Measurements from ENCODE around the gene GNB1L. TPM values are rescaled to one million over a fixed set of nuclear protein-coding genes. Genes with fewer than 3 reads are reported as not detected.

The GNB1L gene
- total RNA-seq, 1 experiment from 2014 or later = 18.0 TPM

GRCh38 chr22:19843107-19843856, 11.4 kb downstream of the GNB1L start (continued):
- TF ChIP-seq E2F4 (CRISPR knock-in tag; IDR thresholded peaks at IDR 0.05; ENCODE audit: borderline replicate concordance, low read depth) (no peak), USF1 (CRISPR knock-in tag; IDR thresholded peaks at IDR 0.05) (no peak), NR1H2 (CRISPR knock-in tag; IDR thresholded peaks at IDR 0.05) (no peak), ZNF263 (CRISPR knock-in tag; IDR thresholded peaks at IDR 0.05; ENCODE audit: low read depth) (no peak), ZNF425 (CRISPR knock-in tag; conservative IDR thresholded peaks at IDR 0.05) (no peak), TCF7 (CRISPR knock-in tag; IDR thresholded peaks at IDR 0.05; ENCODE audit: low read depth) (no peak), FOXK1 (CRISPR knock-in tag; IDR thresholded peaks at IDR 0.05) (no peak), RELA (CRISPR knock-in tag; IDR thresholded peaks at IDR 0.05; ENCODE audit: borderline replicate concordance) (no peak), IRF1 (CRISPR knock-in tag; IDR thresholded peaks at IDR 0.05) (no peak), TP53 (CRISPR knock-in tag; IDR thresholded peaks at IDR 0.05) (no peak)
- TF ChIP-seq, protein P1, sequence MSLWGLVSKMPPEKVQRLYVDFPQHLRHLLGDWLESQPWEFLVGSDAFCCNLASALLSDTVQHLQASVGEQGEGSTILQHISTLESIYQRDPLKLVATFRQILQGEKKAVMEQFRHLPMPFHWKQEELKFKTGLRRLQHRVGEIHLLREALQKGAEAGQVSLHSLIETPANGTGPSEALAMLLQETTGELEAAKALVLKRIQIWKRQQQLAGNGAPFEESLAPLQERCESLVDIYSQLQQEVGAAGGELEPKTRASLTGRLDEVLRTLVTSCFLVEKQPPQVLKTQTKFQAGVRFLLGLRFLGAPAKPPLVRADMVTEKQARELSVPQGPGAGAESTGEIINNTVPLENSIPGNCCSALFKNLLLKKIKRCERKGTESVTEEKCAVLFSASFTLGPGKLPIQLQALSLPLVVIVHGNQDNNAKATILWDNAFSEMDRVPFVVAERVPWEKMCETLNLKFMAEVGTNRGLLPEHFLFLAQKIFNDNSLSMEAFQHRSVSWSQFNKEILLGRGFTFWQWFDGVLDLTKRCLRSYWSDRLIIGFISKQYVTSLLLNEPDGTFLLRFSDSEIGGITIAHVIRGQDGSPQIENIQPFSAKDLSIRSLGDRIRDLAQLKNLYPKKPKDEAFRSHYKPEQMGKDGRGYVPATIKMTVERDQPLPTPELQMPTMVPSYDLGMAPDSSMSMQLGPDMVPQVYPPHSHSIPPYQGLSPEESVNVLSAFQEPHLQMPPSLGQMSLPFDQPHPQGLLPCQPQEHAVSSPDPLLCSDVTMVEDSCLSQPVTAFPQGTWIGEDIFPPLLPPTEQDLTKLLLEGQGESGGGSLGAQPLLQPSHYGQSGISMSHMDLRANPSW (CRISPR knock-in tag; conservative IDR thresholded peaks at IDR 0.05; ENCODE audit: low read depth) = no peak
- TF ChIP-seq, protein P2, sequence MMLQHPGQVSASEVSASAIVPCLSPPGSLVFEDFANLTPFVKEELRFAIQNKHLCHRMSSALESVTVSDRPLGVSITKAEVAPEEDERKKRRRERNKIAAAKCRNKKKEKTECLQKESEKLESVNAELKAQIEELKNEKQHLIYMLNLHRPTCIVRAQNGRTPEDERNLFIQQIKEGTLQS (CRISPR knock-in tag; conservative IDR thresholded peaks at IDR 0.05) = no peak

DNA sequence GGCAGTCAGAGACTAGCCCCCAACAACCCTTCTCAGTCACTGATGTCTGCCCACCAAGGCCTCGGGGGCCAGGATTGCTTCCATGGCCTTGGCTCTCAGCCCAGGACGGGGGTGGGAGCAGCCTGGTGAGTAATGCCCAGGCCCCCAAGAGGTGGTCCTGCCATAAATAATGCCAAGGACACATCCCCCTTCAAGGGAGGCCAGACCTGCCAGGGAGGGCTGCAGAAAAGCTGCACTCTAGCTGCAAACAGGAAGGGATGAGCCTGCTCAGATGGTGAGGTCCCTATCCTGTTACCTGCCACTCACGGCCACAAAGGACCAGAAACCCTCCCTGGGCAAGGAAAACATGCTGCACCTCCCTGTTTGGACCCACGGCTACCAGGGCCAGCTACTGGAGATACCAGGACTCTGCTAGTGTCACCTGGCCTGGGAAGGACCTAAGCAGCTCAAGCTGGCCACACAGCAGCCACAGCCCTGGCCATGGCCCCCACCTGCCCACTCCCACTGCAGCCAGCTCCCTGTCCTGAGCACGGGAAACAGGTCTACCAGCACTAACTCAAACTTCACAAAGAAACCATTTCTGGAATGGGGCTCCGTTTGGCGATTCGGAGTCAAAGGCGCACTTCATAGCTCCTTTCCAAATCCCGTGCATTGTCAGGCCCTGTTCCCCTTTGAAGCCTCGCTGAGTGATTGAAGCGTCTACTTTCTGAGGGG, 12.1 kb downstream of the GNB1L start:
- H3K27me3 Mint-ChIP-seq (ENCODE audit: low read depth) = no peaks in the 10 kb centered on the region
- no peak overlapping the region for H3K27ac Mint-ChIP-seq
- peaks cover 4% of the 10 kb centered on the region; the same call in 1 of the 2 replicates for H3K36me3 Mint-ChIP-seq
- H3K4me1 Mint-ChIP-seq = peaks cover 9% of the 10 kb centered on the region
- POLR2A ChIA-PET = no interaction called here
- no peak for ATAC-seq
- no peak overlapping the region for H3K4me3 Mint-ChIP-seq
- H3K9me3 Mint-ChIP-seq = peaks cover 4% of the 10 kb centered on the region
- no peak for DNase-seq (ENCODE audit: low spot score)
- TF ChIP-seq, protein P3, sequence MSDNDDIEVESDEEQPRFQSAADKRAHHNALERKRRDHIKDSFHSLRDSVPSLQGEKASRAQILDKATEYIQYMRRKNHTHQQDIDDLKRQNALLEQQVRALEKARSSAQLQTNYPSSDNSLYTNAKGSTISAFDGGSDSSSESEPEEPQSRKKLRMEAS (CRISPR knock-in tag; IDR thresholded peaks at IDR 0.05) = no peak
- TF ChIP-seq CREB1 (CRISPR knock-in tag; IDR thresholded peaks at IDR 0.05) (no peak), OVOL2 (CRISPR knock-in tag; IDR thresholded peaks at IDR 0.05; ENCODE audit: borderline replicate concordance) (no peak), NR2C2 (CRISPR knock-in tag; IDR thresholded peaks at IDR 0.05) (no peak)
- CTCF ChIA-PET = interaction anchor here (0.7 kb wide), 2 partner anchors 27 to 112 kb away, joined by 3 to 6 read pairs; no protein-coding TSS in a partner anchor

Data from WTC11 (cell line).